ENCODE results near the gene PRELID3B. TPM values are rescaled to one million over a fixed set of nuclear protein-coding genes. Genes with fewer than 3 reads are reported as not detected.

PRELID3B gene
- total and polyA plus RNA-seq, 2 of the 13 experiments (the other 11 are each of a cell fraction or from before 2014, with no cell fraction given) = 23.3 to 42.6 TPM

DNA sequence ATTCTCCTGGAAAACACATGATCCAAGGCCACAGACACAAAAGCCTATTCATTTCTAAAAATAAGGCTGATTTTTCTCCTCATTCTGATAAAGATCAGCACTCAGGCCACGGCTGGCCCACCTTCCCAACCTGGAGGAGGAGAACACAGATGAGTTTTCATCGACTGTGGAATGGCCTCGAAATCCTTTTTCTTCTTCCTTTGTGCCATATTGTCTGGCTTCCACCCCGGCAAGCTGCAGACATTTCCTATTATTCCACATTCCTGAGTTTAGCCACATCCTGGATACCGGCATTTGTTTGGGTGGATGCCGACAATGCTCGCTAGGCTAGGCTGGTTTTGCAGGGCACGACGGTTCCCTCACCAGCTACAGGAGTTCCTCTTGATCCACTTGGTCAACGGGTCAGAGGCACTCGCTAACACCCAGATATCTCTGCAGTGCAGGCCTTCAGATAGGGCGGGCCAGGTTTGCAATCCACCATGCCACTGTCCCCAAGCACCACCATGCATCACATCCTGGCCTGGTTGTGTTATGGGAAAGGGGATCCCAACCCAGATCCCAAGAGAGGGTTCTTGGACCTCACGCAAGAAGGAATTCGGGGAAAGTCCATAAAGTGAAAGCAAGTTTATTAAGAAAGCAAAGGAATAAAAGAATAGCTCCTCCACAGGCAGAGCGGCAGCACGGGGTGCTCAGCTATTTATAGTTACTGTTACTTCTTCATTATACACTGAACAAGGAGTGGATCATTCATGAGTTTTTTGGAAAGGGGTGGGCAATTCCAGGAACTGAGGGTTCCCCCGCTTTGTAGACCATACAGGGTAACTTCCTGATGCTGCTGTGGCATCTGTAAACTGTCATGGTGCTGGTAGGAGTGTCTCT lies 31.4 kb downstream of the PRELID3B start (continued):
- TF ChIP-seq FOXO1 (CRISPR knock-in tag; IDR thresholded peaks at IDR 0.05) (no peak), ZNF577 (CRISPR knock-in tag; IDR thresholded peaks at IDR 0.05; ENCODE audit: borderline replicate concordance, low read depth) (no peak), TP53 (CRISPR knock-in tag; conservative IDR thresholded peaks at IDR 0.05) (no peak), NCOR1 (IDR thresholded peaks at IDR 0.05; ENCODE audit: borderline replicate concordance, low read length) (no peak), HNF4A (CRISPR knock-in tag; IDR thresholded peaks at IDR 0.05) (no peak), PHF5A (CRISPR knock-in tag; IDR thresholded peaks at IDR 0.05; ENCODE audit: low read depth, unreplicated experiment) (no peak), ARID2 (CRISPR knock-in tag; IDR thresholded peaks at IDR 0.05; ENCODE audit: borderline replicate concordance) (no peak; the same call in 1 of the 2 replicates), ZBTB43 (CRISPR knock-in tag; conservative IDR thresholded peaks at IDR 0.05) (no peak), ZNF773 (CRISPR knock-in tag; IDR thresholded peaks at IDR 0.05; ENCODE audit: borderline replicate concordance) (no peak), TBX3 (IDR thresholded peaks at IDR 0.05; ENCODE audit: borderline replicate concordance) (no peak), ZNF709 (CRISPR knock-in tag; IDR thresholded peaks at IDR 0.05) (no peak), KDM3A (CRISPR knock-in tag; IDR thresholded peaks at IDR 0.05; ENCODE audit: low read depth) (no peak), ZGPAT (CRISPR knock-in tag; IDR thresholded peaks at IDR 0.05) (peak; percentile 35; the same call in 1 of the 2 replicates), RFX3 (CRISPR knock-in tag; IDR thresholded peaks at IDR 0.05) (no peak; the same call in 1 of the 2 replicates), ZSCAN29 (CRISPR knock-in tag; conservative IDR thresholded peaks at IDR 0.05) (no peak), ZNF292 (CRISPR knock-in tag; IDR thresholded peaks at IDR 0.05; ENCODE audit: borderline replicate concordance, low read depth) (no peak), ZNF253 (CRISPR knock-in tag; IDR thresholded peaks at IDR 0.05; ENCODE audit: borderline replicate concordance) (no peak), SRY (CRISPR knock-in tag; IDR thresholded peaks at IDR 0.05) (no peak), NFRKB (IDR thresholded peaks at IDR 0.05) (no peak), ZNF569 (CRISPR knock-in tag; IDR thresholded peaks at IDR 0.05; ENCODE audit: borderline replicate concordance) (no peak), FOXA1 (IDR thresholded peaks at IDR 0.05) (no peak), FOXA1 (CRISPR knock-in tag; IDR thresholded peaks at IDR 0.05) (no peak)
- TF ChIP-seq, protein P1, sequence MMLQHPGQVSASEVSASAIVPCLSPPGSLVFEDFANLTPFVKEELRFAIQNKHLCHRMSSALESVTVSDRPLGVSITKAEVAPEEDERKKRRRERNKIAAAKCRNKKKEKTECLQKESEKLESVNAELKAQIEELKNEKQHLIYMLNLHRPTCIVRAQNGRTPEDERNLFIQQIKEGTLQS (CRISPR knock-in tag; IDR thresholded peaks at IDR 0.05) = no peak
- TF ChIP-seq, protein P2, sequence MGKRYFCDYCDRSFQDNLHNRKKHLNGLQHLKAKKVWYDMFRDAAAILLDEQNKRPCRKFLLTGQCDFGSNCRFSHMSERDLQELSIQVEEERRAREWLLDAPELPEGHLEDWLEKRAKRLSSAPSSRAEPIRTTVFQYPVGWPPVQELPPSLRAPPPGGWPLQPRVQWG (CRISPR knock-in tag; IDR thresholded peaks at IDR 0.05; ENCODE audit: borderline replicate concordance, low read depth) = no peak
- TF ChIP-seq, protein P3, sequence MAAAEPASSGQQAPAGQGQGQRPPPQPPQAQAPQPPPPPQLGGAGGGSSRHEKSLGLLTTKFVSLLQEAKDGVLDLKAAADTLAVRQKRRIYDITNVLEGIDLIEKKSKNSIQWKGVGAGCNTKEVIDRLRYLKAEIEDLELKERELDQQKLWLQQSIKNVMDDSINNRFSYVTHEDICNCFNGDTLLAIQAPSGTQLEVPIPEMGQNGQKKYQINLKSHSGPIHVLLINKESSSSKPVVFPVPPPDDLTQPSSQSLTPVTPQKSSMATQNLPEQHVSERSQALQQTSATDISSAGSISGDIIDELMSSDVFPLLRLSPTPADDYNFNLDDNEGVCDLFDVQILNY (CRISPR knock-in tag; conservative IDR thresholded peaks at IDR 0.05) = no peak
- TF ChIP-seq, protein P4, sequence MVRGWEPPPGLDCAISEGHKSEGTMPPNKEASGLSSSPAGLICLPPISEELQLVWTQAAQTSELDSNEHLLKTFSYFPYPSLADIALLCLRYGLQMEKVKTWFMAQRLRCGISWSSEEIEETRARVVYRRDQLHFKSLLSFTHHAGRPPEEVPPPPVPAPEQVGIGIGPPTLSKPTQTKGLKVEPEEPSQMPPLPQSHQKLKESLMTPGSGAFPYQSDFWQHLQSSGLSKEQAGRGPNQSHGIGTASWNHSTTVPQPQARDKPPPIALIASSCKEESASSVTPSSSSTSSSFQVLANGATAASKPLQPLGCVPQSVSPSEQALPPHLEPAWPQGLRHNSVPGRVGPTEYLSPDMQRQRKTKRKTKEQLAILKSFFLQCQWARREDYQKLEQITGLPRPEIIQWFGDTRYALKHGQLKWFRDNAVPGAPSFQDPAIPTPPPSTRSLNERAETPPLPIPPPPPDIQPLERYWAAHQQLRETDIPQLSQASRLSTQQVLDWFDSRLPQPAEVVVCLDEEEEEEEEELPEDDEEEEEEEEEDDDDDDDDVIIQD (CRISPR knock-in tag; IDR thresholded peaks at IDR 0.05; ENCODE audit: low read depth) = peak; percentile 62

Data from HepG2 (cell line).